Neuron (in vitro differentiated cells): ENCODE results near the gene FOXO1.

ENCODE experiments used
- H2AFZ ChIP-seq: one replicate; pipeline ENCODE4 v1.6.1; 2013; ENCODE audit warnings: low read depth, mild to moderate bottlenecking, inconsistent platforms, low read length, moderate library complexity
- H3K27me3 ChIP-seq: one replicate; pipeline ENCODE4 v1.6.1; 2013; ENCODE audit warnings: low read length; ENCODE audit not compliant: insufficient read depth
- H3K36me3 ChIP-seq: one replicate; pipeline ENCODE4 v1.6.1; 2013; ENCODE audit warnings: low read length; ENCODE audit not compliant: insufficient read depth
- H3K4me1 ChIP-seq: one replicate; pipeline ENCODE4 v1.6.1; 2013; ENCODE audit warnings: low read length; ENCODE audit not compliant: insufficient read depth
- H3K4me3 ChIP-seq: 2 replicates; pipeline ENCODE4 v1.5.1; 2013; ENCODE audit warnings: mild to moderate bottlenecking, low read length, moderate library complexity
- H3K9me3 ChIP-seq: one replicate; pipeline ENCODE4 v1.6.1; 2013; ENCODE audit warnings: low read length

Gene FOXO1

GRCh38 chr13:40622246-40622645, 44.2 kb downstream of the FOXO1 start:
- Histone ChIP-seq H3K27me3 (no peaks in the 10 kb centered on the region), H3K4me1 (peaks cover 11% of the 10 kb centered on the region), H3K9me3 (no peaks in the 10 kb centered on the region), H3K36me3 (no peaks in the 10 kb centered on the region), H2AFZ (no peak overlapping the region), H3K4me3 (no peak overlapping the region)

GRCh38 chr13:40619479-40619814, 47.0 kb downstream of the FOXO1 start:
- H3K36me3 ChIP-seq = no peaks in the 10 kb centered on the region
- no peak overlapping the region for H3K4me3 ChIP-seq
- H3K9me3 ChIP-seq = no peaks in the 10 kb centered on the region
- H2AFZ ChIP-seq = no peak overlapping the region
- H3K4me1 ChIP-seq = peaks cover 16% of the 10 kb centered on the region
- no peaks in the 10 kb centered on the region for H3K27me3 ChIP-seq

DNA sequence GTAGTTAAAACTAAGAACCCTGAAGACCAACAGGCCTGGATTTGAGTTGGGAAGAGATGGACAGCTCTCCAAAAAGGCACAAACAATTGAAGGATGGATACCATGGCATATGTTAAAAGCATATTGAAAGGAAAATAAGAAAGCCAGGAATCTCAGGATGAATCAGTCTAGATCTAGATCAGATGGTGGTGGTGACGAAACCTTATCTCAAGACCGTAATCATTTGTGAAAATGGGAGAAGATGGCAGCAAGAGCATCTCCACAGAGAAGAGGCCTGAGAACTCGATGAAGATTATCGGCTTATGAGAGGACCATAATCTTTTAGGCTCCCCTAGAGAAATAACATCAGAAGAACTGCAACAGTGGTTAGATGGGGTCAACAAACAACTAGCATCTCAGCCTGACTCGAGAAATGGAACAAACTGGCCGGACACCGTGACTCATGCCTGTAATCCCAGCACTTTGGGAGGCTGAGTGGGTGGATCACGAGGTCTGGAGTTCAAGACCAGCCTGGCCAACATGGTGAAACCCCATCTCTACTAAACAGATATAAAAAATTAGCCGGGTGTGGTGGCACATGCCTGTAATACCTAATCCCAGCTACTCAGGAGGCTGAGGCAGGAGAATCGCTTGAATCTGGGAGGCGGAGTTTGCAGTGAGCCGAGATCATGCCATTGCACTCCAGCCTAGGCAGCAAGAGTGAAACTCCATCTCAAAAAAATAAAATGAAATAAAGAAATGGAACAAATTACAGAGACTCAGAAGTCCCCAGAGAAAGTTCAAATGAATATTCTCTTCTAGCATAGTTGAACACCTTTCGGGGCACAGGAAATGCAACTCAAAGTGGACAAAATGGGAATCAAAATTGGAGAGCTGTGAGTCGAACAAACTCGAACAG, 47.6 kb downstream of the FOXO1 start:
- Histone ChIP-seq H3K27me3 (no peaks in the 10 kb centered on the region), H3K4me3 (no peak overlapping the region), H3K9me3 (no peaks in the 10 kb centered on the region), H3K4me1 (peaks cover 22% of the 10 kb centered on the region), H3K36me3 (no peaks in the 10 kb centered on the region), H2AFZ (no peak overlapping the region)

DNA sequence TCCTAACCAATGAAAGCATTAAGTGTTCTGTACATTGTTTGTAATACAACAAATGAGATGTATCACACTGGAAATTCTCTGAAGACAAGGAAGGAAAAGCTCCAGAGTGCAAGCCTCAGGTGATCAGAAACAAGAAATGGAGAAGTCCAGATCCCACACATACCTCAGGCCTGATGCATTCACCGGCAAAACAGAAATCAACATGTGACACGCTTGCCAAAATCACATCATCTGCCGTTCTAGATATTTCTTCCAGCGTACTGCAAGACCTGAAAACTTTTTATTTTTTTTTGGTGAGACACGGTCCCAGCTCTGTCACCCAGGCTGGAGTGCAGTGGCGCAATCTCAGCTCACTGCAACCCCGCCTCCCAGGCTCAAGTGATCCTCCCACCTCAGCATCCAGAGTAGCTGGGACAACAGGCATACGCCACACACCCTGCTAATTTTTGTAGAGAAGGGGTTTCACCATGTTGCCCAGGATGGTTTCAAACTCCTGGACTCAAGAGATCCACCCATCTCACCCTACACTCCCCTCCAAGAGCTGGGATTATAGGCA, 48.6 kb downstream of the FOXO1 start:
- no peaks in the 10 kb centered on the region for H3K27me3 ChIP-seq
- H3K9me3 ChIP-seq = no peaks in the 10 kb centered on the region
- peaks cover 19% of the 10 kb centered on the region for H3K4me1 ChIP-seq
- H3K4me3 ChIP-seq = no peak overlapping the region
- no peak overlapping the region for H2AFZ ChIP-seq
- no peaks in the 10 kb centered on the region for H3K36me3 ChIP-seq

DNA sequence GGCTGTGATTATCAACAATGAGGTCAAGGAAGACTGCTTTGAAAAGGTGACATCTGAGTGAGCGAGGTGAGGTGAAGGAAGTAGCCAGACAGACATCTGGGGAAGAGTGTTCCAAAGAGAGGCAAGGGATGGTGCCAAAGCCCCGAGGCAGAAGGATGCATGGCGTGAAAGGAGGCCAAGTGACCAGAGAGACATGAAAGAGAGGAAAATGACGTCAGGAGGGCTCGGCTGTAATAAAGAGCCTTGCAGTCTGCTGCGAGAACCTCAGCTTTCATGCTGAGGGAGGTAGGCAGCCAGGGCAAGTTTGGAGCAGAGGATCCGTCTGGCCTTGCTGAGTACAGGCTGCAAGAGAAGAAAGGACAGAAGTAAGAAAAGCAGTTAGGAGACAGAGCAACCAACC, 50.8 kb downstream of the FOXO1 start:
- no peak overlapping the region for H2AFZ ChIP-seq
- H3K4me1 ChIP-seq = peaks cover 11% of the 10 kb centered on the region
- H3K36me3 ChIP-seq = no peaks in the 10 kb centered on the region
- no peaks in the 10 kb centered on the region for H3K9me3 ChIP-seq
- H3K4me3 ChIP-seq = no peak overlapping the region
- no peaks in the 10 kb centered on the region for H3K27me3 ChIP-seq

GRCh38 chr13:40613914-40614313, 52.5 kb downstream of the FOXO1 start:
- H2AFZ ChIP-seq = no peak overlapping the region
- no peaks in the 10 kb centered on the region for H3K9me3 ChIP-seq
- H3K4me1 ChIP-seq = peaks cover 11% of the 10 kb centered on the region
- no peaks in the 10 kb centered on the region for H3K36me3 ChIP-seq
- no peaks in the 10 kb centered on the region for H3K27me3 ChIP-seq
- H3K4me3 ChIP-seq = no peak overlapping the region

GRCh38 chr13:40613192-40613818, 53.1 kb downstream of the FOXO1 start:
- H3K36me3 ChIP-seq = no peaks in the 10 kb centered on the region
- no peaks in the 10 kb centered on the region for H3K27me3 ChIP-seq
- H3K9me3 ChIP-seq = no peaks in the 10 kb centered on the region
- no peak overlapping the region for H2AFZ ChIP-seq
- H3K4me1 ChIP-seq = peaks cover 11% of the 10 kb centered on the region
- H3K4me3 ChIP-seq = no peak overlapping the region

GRCh38 chr13:40612041-40612440, 54.4 kb downstream of the FOXO1 start:
- Histone ChIP-seq H2AFZ (no peak overlapping the region), H3K36me3 (no peaks in the 10 kb centered on the region), H3K4me1 (peaks cover 11% of the 10 kb centered on the region), H3K9me3 (no peaks in the 10 kb centered on the region), H3K27me3 (no peaks in the 10 kb centered on the region), H3K4me3 (no peak overlapping the region)

DNA sequence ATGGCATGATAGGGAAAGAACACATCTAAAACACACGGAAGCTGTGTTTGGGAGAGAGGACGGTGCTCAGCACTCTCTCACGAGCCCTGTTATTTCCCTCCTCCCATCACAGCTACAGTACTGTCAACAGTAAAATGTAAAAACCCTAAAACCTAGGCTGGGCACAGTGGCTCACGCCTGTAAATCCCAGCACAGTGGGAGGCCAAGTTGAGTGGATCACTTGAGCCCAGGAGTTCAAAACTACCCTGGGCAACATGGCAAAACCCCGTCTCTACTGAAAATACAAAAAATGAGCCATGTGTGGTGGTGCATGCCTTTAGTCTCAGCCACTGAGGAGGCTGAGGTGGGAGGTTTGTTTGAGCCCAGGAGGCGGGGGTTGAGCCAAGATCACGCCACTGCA, 54.8 kb downstream of the FOXO1 start:
- no peaks in the 10 kb centered on the region for H3K9me3 ChIP-seq
- H3K27me3 ChIP-seq = no peaks in the 10 kb centered on the region
- no peak overlapping the region for H3K4me3 ChIP-seq
- no peaks in the 10 kb centered on the region for H3K36me3 ChIP-seq
- H2AFZ ChIP-seq = no peak overlapping the region
- H3K4me1 ChIP-seq = peaks cover 11% of the 10 kb centered on the region

GRCh38 chr13:40611004-40611403, 55.4 kb downstream of the FOXO1 start:
- H3K9me3 ChIP-seq = no peaks in the 10 kb centered on the region
- H3K27me3 ChIP-seq = no peaks in the 10 kb centered on the region
- no peak overlapping the region for H2AFZ ChIP-seq

GRCh38 chr13:40609972-40610726, 56.3 kb downstream of the FOXO1 start:
- peaks cover 11% of the 10 kb centered on the region for H3K4me1 ChIP-seq
- H3K9me3 ChIP-seq = no peaks in the 10 kb centered on the region
- no peak overlapping the region for H3K4me3 ChIP-seq
- no peaks in the 10 kb centered on the region for H3K27me3 ChIP-seq
- H2AFZ ChIP-seq = no peak overlapping the region
- H3K36me3 ChIP-seq = no peaks in the 10 kb centered on the region

More at GRCh38 chr13:40611004-40611403, 55.4 kb downstream of the FOXO1 start:
- H3K4me3 ChIP-seq = no peak overlapping the region
- no peaks in the 10 kb centered on the region for H3K36me3 ChIP-seq
- H3K4me1 ChIP-seq = peaks cover 11% of the 10 kb centered on the region

DNA sequence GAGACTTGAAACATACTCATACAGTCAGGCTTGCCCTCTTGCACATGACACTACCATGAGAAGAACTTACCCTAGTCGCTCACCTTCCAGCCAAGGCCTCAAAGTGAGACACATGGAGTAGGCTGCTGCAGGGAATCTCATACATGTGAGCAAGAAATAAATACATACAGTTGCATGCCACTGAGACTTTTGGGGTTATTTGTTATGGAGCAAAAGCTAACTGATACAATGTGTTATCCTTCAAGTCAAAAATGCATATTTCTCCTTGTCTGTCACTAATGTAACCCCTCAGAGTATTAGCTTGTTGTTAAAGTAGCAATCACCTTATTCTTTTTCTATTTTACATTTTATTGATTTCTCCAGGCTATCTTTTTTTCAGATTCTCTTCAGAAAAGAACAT, 58.1 kb downstream of the FOXO1 start:
- no peak overlapping the region for H2AFZ ChIP-seq
- no peaks in the 10 kb centered on the region for H3K4me1 ChIP-seq
- H3K27me3 ChIP-seq = no peaks in the 10 kb centered on the region
- no peak overlapping the region for H3K4me3 ChIP-seq
- no peaks in the 10 kb centered on the region for H3K36me3 ChIP-seq
- no peaks in the 10 kb centered on the region for H3K9me3 ChIP-seq

- H3K4me3 ChIP-seq = no peak overlapping the region
- H3K27me3 ChIP-seq = no peaks in the 10 kb centered on the region
- no peaks in the 10 kb centered on the region for H3K4me1 ChIP-seq
- no peaks in the 10 kb centered on the region for H3K36me3 ChIP-seq
- no peaks in the 10 kb centered on the region for H3K9me3 ChIP-seq
- H2AFZ ChIP-seq = no peak overlapping the region
These were observed 60.9 kb downstream of the FOXO1 start for GRCh38 chr13:40605573-40605972.
